IMR-90 (cell line): Measurements from ENCODE around the gene ABCA3. TPM values are rescaled to one million over a fixed set of nuclear protein-coding genes. Genes with fewer than 3 reads are reported as not detected.

Experiments
- ATAC-seq: fragments of 200-7000 bp; cut with Tn5 transposase; 2 replicates; pipeline ENCODE4 v1.9.1; 2020; ENCODE audit warnings: low read depth, mild to moderate bottlenecking, moderate library complexity
- BruUV-seq: library from RNA; stranded (reverse); fragments of 400-500 nt; replicated peaks from 2 replicates; lab custom pipeline; 2021; lab: Mats Ljungman, UMichigan
- CTCF ChIA-PET: fragments of 300-600 bp; formaldehyde crosslinking; extraction: SDS; loops from one replicate; lab custom pipeline; 2021; ENCODE audit warnings: antibody characterized with exemption; lab: Yijun Ruan, JAX
- POLR2A ChIA-PET: fragments of 300-600 bp; sonication (Branson Sonifier 250); formaldehyde crosslinking; loops from one replicate; lab custom pipeline; 2022; ENCODE audit warnings: antibody characterized with exemption; ENCODE audit not compliant: unreplicated experiment; lab: Charles Lee
- DNase-seq: peaks from one replicate; pipeline ENCODE4 v3.0.0; 2013
- H2AFZ ChIP-seq: replicated peaks from 2 replicates; pipeline ENCODE3; 2013; ENCODE audit warnings: low read length, mild to moderate bottlenecking; ENCODE audit not compliant: poor library complexity
- H2AK5ac ChIP-seq: 2 replicates; pipeline ENCODE4 v1.6.1; 2013; ENCODE audit warnings: low read depth, low read length, inconsistent platforms
- H2AK9ac ChIP-seq: replicated peaks from 2 replicates; pipeline ENCODE3; 2013; ENCODE audit warnings: mild to moderate bottlenecking, low read depth, low read length, moderate library complexity; ENCODE audit not compliant: poor library complexity
- H2BK120ac ChIP-seq: 2 replicates; pipeline ENCODE4 v1.6.1; 2013; ENCODE audit warnings: low read depth, low read length, inconsistent platforms
- H2BK15ac ChIP-seq: 3 replicates; pipeline ENCODE4 v1.6.1; 2013; ENCODE audit warnings: low read depth, low read length, inconsistent platforms
- H2BK20ac ChIP-seq: 2 replicates; pipeline ENCODE4 v1.6.1; 2013; ENCODE audit warnings: low read depth, mild to moderate bottlenecking, inconsistent platforms, low read length, moderate library complexity
- H2BK5ac ChIP-seq: 2 replicates; pipeline ENCODE4 v1.6.1; 2013; ENCODE audit warnings: mild to moderate bottlenecking, low read depth, low read length, inconsistent platforms; ENCODE audit not compliant: poor library complexity, severe bottlenecking
- H3K14ac ChIP-seq: replicated peaks from 2 replicates; pipeline ENCODE4 v1.6.1; 2013; ENCODE audit warnings: low read depth, low read length, inconsistent platforms
- H3K18ac ChIP-seq: 2 replicates; pipeline ENCODE4 v1.6.1; 2013; ENCODE audit warnings: low read depth, low read length, control low read depth
- H3K23ac ChIP-seq: 2 replicates; pipeline ENCODE4 v1.6.1; 2013; ENCODE audit warnings: low read depth, low read length, inconsistent platforms
- H3K27ac ChIP-seq: 2 replicates; pipeline ENCODE4 v1.5.1; 2013; ENCODE audit warnings: mild to moderate bottlenecking, control low read depth, low read length; ENCODE audit not compliant: insufficient read depth
- H3K27me3 ChIP-seq: 2 replicates; pipeline ENCODE4 v1.6.1; 2013; ENCODE audit warnings: low read length; ENCODE audit not compliant: control insufficient read depth, insufficient read depth
- H3K36me3 ChIP-seq: 2 replicates; pipeline ENCODE4 v1.6.1; 2013; ENCODE audit warnings: low read length, mixed read lengths; ENCODE audit not compliant: control insufficient read depth, insufficient read depth
- H3K4ac ChIP-seq: 2 replicates; pipeline ENCODE4 v1.6.1; 2013; ENCODE audit warnings: low read depth, low read length, inconsistent platforms
- H3K4me1 ChIP-seq: 2 replicates; pipeline ENCODE4 v1.6.1; 2013; ENCODE audit warnings: low read length, mixed read lengths; ENCODE audit not compliant: control insufficient read depth, insufficient read depth
- H3K4me2 ChIP-seq: 2 replicates; pipeline ENCODE4 v1.6.1; 2013; ENCODE audit warnings: low read depth, mild to moderate bottlenecking, control low read depth, low read length, moderate library complexity
- H3K4me3 ChIP-seq: 2 replicates; pipeline ENCODE4 v1.5.1; 2013; ENCODE audit warnings: low read depth, mild to moderate bottlenecking, control low read depth, low read length, moderate library complexity; ENCODE audit not compliant: insufficient read depth
- H3K56ac ChIP-seq: 2 replicates; pipeline ENCODE4 v1.6.1; 2013; ENCODE audit warnings: low read length, inconsistent platforms; ENCODE audit not compliant: insufficient read depth; ENCODE audit errors: extremely low read depth
- H3K79me1 ChIP-seq, 2 experiments: 2 replicates each; pipeline ENCODE4 v1.6.1; 2013; ENCODE audit warnings: low read length in 2 of 2, inconsistent platforms in 1 of 2, low read depth in 1 of 2
- H3K9ac ChIP-seq: 2 replicates; pipeline ENCODE4 v1.6.1; 2013; ENCODE audit warnings: low read depth, low read length, control low read depth
- H3K9me1 ChIP-seq: 2 replicates; pipeline ENCODE4 v1.6.1; 2013; ENCODE audit warnings: low read length, inconsistent platforms; ENCODE audit not compliant: insufficient read depth
- H3K9me3 ChIP-seq: 2 replicates; pipeline ENCODE4 v1.6.1; 2013; ENCODE audit warnings: low read length; ENCODE audit not compliant: control insufficient read depth, insufficient read depth
- H4K20me1 ChIP-seq: 2 replicates; pipeline ENCODE4 v1.6.1; 2013; ENCODE audit warnings: low read length, inconsistent platforms; ENCODE audit not compliant: insufficient read depth
- H4K5ac ChIP-seq: 2 replicates; pipeline ENCODE4 v1.6.1; 2013; ENCODE audit warnings: mild to moderate bottlenecking, low read depth, low read length, control low read depth
- H4K8ac ChIP-seq, 2 experiments: 2 replicates each; pipeline ENCODE4 v1.6.1; 2013; ENCODE audit warnings: low read depth in 2 of 2, low read length in 2 of 2, control low read depth in 1 of 2, inconsistent platforms in 1 of 2
- H4K91ac ChIP-seq: 2 replicates; pipeline ENCODE4 v1.6.1; 2013; ENCODE audit warnings: low read depth, low read length, inconsistent platforms; ENCODE audit not compliant: insufficient read depth
- CEBPB ChIP-seq: IDR thresholded peaks from 2 replicates; pipeline ENCODE4 v1.6.1; 2012; ENCODE audit warnings: low read depth, low read length, improper control_type of control experiment
- CHD1 ChIP-seq: IDR thresholded peaks from 2 replicates; pipeline ENCODE4 v1.6.1; 2012; ENCODE audit warnings: low read depth, low read length, improper control_type of control experiment
- MAZ ChIP-seq: IDR thresholded peaks from 2 replicates; pipeline ENCODE4 v1.6.1; 2012; ENCODE audit warnings: low read depth, mild to moderate bottlenecking, low read length, improper control_type of control experiment, moderate library complexity, borderline replicate concordance
- POLR2A ChIP-seq: IDR thresholded peaks from 2 replicates; pipeline ENCODE4 v1.6.1; 2012; ENCODE audit warnings: mild to moderate bottlenecking, low read depth, low read length
- RAD21 ChIP-seq: IDR thresholded peaks from 2 replicates; pipeline ENCODE4 v1.6.1; 2012; ENCODE audit warnings: low read length, improper control_type of control experiment
- RCOR1 ChIP-seq: IDR thresholded peaks from 2 replicates; pipeline ENCODE4 v1.6.1; 2012; ENCODE audit warnings: mild to moderate bottlenecking, low read length, improper control_type of control experiment; ENCODE audit not compliant: insufficient replicate concordance
- RFX5 ChIP-seq: IDR thresholded peaks from 2 replicates; pipeline ENCODE4 v1.8.0; 2012; ENCODE audit warnings: low read depth, mild to moderate bottlenecking, low read length, moderate library complexity
- USF2 ChIP-seq: fragments of 150-350 bp; IDR thresholded peaks from 2 replicates; pipeline ENCODE4 v1.6.1; 2017; ENCODE audit warnings: mild to moderate bottlenecking, antibody characterized with exemption, low read length, low read depth
- WGBS, 2 experiments: methylation state at CpG; one replicate each; pipeline versions ENCODE4 v1.1.5 to v1.1.7; 2013; ENCODE audit warnings: missing lambda C conversion rate in 2 of 2; ENCODE audit not compliant: insufficient read length in 1 of 2; ENCODE audit errors: extremely low coverage in 2 of 2; 5-methylcytosine and 5-hydroxymethylcytosine counted together
- dilution Hi-C: fragments of 300-500 bp; cut with HindIII; formaldehyde crosslinking; loops from one replicate; pipeline ENCODE4 v1.14.3; 2018; ENCODE audit warnings: low sequenced_read_pairs; ENCODE audit not compliant: unreplicated experiment
- in situ Hi-C: fragments of 300-500 bp; cut with MboI; formaldehyde crosslinking; loops from 3 replicates; pipeline ENCODE4 v1.14.3; 2019; ENCODE audit warnings: low sequenced_read_pairs, inconsistent platforms, mixed read lengths
- intact Hi-C: fragments of 100-400 bp; cut with micrococcal nuclease; formaldehyde crosslinking; loops from 2 replicates; pipeline ENCODE4 v1.10.0; 2022
- polyA plus RNA-seq, 3 experiments: library from polyadenylated mRNA; depleted of rRNA; stranded (reverse); fragments of >200 nt; gene quantifications; 2 replicates each; pipeline ENCODE4 v1.2.3, GENCODE V29; 2012; ENCODE audit warnings: low replicate concordance in 1 of 3
- total RNA-seq: library from RNA; depleted of rRNA; stranded (reverse); fragments of >200 nt; gene quantifications from 2 replicates; pipeline ENCODE4 v1.2.3, GENCODE V29; 2012

Gene ABCA3
- total and polyA plus RNA-seq, 2 of the 4 experiments (the other 2 are of a cell fraction), result 0.18 to 0.22 TPM

- Histone ChIP-seq H2AK9ac (no peak overlapping the region), H3K9me3 (no peaks in the 10 kb centered on the region), H3K36me3 (no peaks in the 10 kb centered on the region), H3K14ac (no peak overlapping the region), H3K18ac (no peak overlapping the region), H3K56ac (no peak overlapping the region), H3K79me1 (no peaks in the 10 kb centered on the region), H2BK20ac (no peak overlapping the region), H4K8ac (no peak overlapping the region), H3K23ac (no peak overlapping the region), H2BK5ac (no peak overlapping the region), H2BK15ac (no peak overlapping the region), H4K5ac (no peak overlapping the region), H3K4ac (no peak overlapping the region), H3K9ac (no peak overlapping the region), H3K27me3 (peaks cover 42% of the 10 kb centered on the region), H3K4me3 (peak overlapping the region; percentile 57), H4K20me1 (no peaks in the 10 kb centered on the region), H3K4me2 (peak overlapping the region; percentile 82), H2BK120ac (no peak overlapping the region), H3K27ac (no peak overlapping the region), H4K91ac (no peak overlapping the region), H3K4me1 (no peaks in the 10 kb centered on the region), H2AFZ (peak overlapping the region; percentile 88), H3K9me1 (no peaks in the 10 kb centered on the region), H2AK5ac (no peak overlapping the region)
- dilution Hi-C loops (no loop called here), in situ Hi-C loops (loop anchor here (5.0 kb wide), 1 partner anchor 157 kb away; no protein-coding TSS in a partner anchor), intact Hi-C loops (loop anchor here (1.0 to 5.0 kb wide), 3 partner anchors 37 to 161 kb away; partner anchors contain the start of gene CCNF)
- ChIA-PET CTCF (interaction anchor here (0.6 to 1.0 kb wide), 2 partner anchors 11 to 37 kb away, joined by 5 read pairs; no protein-coding TSS in a partner anchor), POLR2A (no interaction called here)
- ATAC-seq (peak; percentile 57), DNase-seq (no peak)
- 2% methylated on average over 37 of the region's 98 CpGs; no CpG with 5 or more reads in 1 of the 2 experiments for WGBS, 2 experiments
- no peak for TF ChIP-seq RFX5
- TF ChIP-seq POLR2A, result no peak
- TF ChIP-seq CEBPB, result no peak
- TF ChIP-seq RCOR1, result no peak
- TF ChIP-seq RAD21, result no peak
- TF ChIP-seq CHD1, result no peak
- TF ChIP-seq USF2, result no peak
- no peak for TF ChIP-seq MAZ
- BruUV-seq, result no TSS peak
Observed at GRCh38 chr16:2339521-2340484, 725 bp downstream of the ABCA3 start.
